K562 (cell line): ENCODE data around the gene PARD3.

Experiments
- CCAR2 ChIP-seq: fragments of 200-400 bp; formaldehyde crosslinking; IDR thresholded peaks from 2 replicates; pipeline ENCODE4 v1.6.1; 2017; ENCODE audit warnings: mild to moderate bottlenecking, low read depth, low read length
- JUNB ChIP-seq: fragments of 450-650 bp; formaldehyde crosslinking; conservative IDR thresholded peaks from 2 replicates; pipeline ENCODE4 v1.4.0; 2020; ENCODE audit warnings: mild to moderate bottlenecking
- JUND ChIP-seq, 2 experiments: IDR thresholded peaks; 2 replicates in 1 of 2; 3 replicates in 1 of 2; pipeline ENCODE4 v1.6.1; 2011; ENCODE audit warnings: borderline replicate concordance in 2 of 2, low read depth in 2 of 2, low read length in 2 of 2, improper control_type of control experiment in 1 of 2, missing biosample characterization in 1 of 2, missing genetic modification characterization in 1 of 2, missing genetic modification reagents in 1 of 2
- ZBTB7A ChIP-seq: IDR thresholded peaks from 2 replicates; pipeline ENCODE4 v1.6.1; 2011; ENCODE audit warnings: low read depth, mild to moderate bottlenecking, low read length, moderate library complexity, borderline replicate concordance; ENCODE audit not compliant: control insufficient read depth
- ZNF121 ChIP-seq: sonication (generic); formaldehyde crosslinking; conservative IDR thresholded peaks from 2 replicates; pipeline ENCODE4 v1.8.0; 2022; ENCODE audit warnings: missing genetic modification reagents
- ZNF224 ChIP-seq: sonication (generic); formaldehyde crosslinking; IDR thresholded peaks from 2 replicates; pipeline ENCODE4 v1.8.0; 2022; ENCODE audit warnings: mild to moderate bottlenecking, missing genetic modification reagents
- TF ChIP-seq, protein P1 (sequence below): IDR thresholded peaks from 2 replicates; pipeline ENCODE4 v1.6.1; 2016; ENCODE audit warnings: missing genetic modification characterization, missing compliant biosample characterization
- TF ChIP-seq, protein P2 (sequence below): fragments of 450-650 bp; IDR thresholded peaks from 2 replicates; pipeline ENCODE4 v1.6.1; 2018; ENCODE audit not compliant: partially characterized antibody

DNA sequence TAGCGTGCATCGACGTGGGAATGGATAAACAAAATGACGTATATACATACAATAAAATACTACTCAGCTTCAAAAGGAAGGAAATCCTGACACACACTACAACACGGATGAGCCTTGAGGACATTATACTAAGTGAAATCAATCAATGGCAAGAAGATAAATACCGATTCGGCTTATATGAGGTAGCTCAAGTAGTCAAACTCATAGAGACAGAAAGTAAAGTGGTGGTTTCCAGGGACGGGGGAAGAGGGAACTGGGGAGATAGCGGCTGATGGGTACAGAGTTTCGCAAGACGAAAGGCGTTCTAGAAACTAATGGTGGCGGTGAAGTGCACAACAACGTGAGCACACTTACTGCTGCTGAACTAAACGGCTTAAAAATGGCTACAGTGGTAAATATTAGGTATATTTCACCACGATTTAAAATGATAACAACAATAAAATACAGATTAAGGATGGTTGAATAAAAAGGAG is 516.7 kb downstream of the PARD3 start:
- TF ChIP-seq, protein P1, sequence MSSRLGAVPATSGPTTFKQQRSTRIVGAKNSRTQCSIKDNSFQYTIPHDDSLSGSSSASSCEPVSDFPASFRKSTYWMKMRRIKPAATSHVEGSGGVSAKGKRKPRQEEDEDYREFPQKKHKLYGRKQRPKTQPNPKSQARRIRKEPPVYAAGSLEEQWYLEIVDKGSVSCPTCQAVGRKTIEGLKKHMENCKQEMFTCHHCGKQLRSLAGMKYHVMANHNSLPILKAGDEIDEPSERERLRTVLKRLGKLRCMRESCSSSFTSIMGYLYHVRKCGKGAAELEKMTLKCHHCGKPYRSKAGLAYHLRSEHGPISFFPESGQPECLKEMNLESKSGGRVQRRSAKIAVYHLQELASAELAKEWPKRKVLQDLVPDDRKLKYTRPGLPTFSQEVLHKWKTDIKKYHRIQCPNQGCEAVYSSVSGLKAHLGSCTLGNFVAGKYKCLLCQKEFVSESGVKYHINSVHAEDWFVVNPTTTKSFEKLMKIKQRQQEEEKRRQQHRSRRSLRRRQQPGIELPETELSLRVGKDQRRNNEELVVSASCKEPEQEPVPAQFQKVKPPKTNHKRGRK (tag): no peak
- no peak for TF ChIP-seq JUND (IDR thresholded peaks at IDR 0.05; ENCODE audit: borderline replicate concordance, low read depth, low read length)
- no peak for TF ChIP-seq JUND (tag; IDR thresholded peaks at IDR 0.05; ENCODE audit: borderline replicate concordance, low read depth, low read length)
- no peak for TF ChIP-seq CCAR2
- TF ChIP-seq ZNF224 (CRISPR knock-in tag): no peak
- TF ChIP-seq, protein P2, sequence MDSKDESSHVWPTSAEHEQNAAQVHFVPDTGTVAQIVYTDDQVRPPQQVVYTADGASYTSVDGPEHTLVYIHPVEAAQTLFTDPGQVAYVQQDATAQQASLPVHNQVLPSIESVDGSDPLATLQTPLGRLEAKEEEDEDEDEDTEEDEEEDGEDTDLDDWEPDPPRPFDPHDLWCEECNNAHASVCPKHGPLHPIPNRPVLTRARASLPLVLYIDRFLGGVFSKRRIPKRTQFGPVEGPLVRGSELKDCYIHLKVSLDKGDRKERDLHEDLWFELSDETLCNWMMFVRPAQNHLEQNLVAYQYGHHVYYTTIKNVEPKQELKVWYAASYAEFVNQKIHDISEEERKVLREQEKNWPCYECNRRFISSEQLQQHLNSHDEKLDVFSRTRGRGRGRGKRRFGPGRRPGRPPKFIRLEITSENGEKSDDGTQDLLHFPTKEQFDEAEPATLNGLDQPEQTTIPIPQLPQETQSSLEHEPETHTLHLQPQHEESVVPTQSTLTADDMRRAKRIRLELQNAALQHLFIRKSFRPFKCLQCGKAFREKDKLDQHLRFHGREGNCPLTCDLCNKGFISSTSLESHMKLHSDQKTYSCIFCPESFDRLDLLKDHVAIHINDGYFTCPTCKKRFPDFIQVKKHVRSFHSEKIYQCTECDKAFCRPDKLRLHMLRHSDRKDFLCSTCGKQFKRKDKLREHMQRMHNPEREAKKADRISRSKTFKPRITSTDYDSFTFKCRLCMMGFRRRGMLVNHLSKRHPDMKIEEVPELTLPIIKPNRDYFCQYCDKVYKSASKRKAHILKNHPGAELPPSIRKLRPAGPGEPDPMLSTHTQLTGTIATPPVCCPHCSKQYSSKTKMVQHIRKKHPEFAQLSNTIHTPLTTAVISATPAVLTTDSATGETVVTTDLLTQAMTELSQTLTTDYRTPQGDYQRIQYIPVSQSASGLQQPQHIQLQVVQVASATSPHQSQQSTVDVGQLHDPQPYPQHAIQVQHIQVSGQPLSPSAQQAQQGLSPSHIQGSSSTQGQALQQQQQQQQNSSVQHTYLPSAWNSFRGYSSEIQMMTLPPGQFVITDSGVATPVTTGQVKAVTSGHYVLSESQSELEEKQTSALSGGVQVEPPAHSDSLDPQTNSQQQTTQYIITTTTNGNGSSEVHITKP: no peak
- TF ChIP-seq JUNB (CRISPR knock-in tag): no peak
- TF ChIP-seq ZNF121: no peak
- TF ChIP-seq ZBTB7A: no peak
